Activated T-helper 1 cell treated with anti-CD3 and anti-CD28 coated beads, Interleukin-2, amount 50 U/mL, for 16 hours (primary cell): ENCODE measurements around the gene EEA1.

Source experiments
- DNase-seq, 2 donors: peaks; one replicate each; pipeline ENCODE4 v3.0.0-alpha.2; 2020; ENCODE audit warnings: low read depth in 1 of 2, low spot score in 1 of 2

EEA1 gene

GRCh38 chr12:92938638-92939037 is 9.5 kb upstream of the EEA1 start:
- no peak for DNase-seq

DNA sequence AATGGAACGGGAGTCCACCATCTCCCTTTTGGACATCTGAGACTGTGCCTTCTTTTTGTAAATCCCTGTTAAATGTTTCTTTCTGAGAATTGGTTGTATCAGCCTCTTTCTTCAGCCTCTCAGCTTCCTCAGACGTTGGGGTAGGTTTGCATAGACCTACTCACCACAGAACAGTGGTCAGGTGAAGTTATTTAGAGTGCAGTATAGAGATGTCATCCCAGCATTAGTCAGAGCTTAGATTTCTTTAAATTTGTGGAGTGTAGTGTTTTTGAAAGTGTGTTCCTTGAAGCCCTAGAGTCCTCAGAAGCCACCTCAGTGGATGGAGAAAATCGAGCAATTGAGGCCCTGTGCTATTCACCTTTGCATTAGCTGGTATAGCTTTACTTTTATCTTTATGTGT is 8.9 kb upstream of the EEA1 start:
- no peak for DNase-seq

DNA sequence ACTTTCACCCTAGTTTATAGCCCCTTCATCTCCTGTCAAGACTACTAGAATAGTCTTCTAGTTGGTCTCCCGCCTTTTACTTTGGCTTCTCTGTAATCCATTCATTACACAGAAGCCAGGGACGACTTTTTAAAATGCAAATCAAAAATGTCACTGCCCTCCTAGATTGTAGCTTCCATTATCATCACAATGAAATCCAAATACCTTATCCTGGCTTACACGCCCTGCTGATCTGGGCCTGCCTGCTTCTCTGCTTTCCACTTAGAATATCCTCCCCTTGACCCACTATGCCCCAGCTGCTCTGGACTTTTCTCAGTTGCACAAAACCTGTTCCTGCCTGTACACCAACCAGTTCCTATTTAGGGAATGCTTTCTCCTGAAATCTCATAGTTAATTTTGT is 4.5 kb upstream of the EEA1 start:
- DNase-seq, result no peak

DNA sequence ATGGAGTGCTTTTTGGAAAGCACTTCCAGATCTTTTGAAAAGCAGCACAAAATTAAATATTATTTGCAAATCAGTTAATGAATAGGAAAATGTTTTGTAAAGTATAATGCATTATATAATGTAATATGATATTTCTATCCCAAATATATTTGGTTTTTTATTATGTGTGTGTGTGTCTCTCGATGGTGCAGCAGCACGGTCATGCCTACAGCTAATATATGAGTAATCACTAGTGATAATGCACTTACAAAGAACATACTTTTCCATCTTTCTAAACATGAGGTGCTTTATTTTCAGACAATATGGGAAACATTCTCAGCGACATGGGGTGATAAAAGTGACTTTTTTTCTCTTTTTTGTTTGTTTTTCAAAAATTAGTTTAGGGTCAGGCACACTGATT is 1.3 kb upstream of the EEA1 start:
- DNase-seq, result no peak

DNA sequence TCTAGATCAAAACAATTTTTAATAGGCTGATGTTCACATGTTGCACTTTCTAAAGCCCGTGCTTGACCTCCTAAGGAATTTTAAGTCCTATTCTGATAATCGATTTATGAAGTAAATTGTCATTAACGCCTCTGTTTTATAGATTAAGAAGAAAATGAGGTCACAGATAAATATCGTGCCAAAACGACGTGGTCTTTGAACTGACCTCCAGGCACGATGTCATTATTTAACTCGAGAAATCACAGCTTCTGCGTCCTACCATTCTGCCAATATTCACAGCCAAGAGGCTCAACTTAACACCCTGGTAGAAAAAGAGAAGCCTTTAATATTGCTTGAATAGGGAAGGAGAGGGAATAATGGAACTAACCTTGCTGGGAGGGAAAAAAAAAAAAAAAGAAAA is 888 bp upstream of the EEA1 start:
- no peak for DNase-seq

DNA sequence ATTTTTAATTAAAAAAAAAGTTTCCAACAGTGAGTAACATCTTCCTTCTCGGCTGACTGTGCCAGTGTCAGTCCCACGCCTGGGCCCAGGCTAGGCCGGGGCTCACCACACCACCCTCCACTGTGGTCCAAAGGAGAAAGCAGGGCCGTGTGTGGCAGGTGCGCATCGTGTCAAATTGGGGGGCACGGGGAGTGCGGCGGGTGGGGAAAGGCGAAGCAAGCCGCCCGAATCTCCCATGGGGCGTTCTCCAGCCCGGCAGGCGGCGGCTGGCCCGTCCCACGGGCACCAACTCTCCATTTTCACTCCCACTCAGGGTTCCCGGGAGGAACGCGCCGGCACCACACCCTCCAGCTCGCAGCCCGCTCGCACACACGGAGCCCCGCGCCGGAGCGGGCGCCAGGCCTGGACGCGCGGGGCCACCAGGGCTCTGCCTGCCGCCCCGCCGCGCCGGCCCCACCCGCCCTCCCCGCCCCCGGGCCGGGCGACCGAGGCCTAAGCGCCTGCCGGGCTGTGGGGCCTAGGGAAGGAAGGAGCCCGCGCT is 604 bp downstream of the EEA1 start:
- DNase-seq, result peak in 1 of 2 donors; percentile 48

DNA sequence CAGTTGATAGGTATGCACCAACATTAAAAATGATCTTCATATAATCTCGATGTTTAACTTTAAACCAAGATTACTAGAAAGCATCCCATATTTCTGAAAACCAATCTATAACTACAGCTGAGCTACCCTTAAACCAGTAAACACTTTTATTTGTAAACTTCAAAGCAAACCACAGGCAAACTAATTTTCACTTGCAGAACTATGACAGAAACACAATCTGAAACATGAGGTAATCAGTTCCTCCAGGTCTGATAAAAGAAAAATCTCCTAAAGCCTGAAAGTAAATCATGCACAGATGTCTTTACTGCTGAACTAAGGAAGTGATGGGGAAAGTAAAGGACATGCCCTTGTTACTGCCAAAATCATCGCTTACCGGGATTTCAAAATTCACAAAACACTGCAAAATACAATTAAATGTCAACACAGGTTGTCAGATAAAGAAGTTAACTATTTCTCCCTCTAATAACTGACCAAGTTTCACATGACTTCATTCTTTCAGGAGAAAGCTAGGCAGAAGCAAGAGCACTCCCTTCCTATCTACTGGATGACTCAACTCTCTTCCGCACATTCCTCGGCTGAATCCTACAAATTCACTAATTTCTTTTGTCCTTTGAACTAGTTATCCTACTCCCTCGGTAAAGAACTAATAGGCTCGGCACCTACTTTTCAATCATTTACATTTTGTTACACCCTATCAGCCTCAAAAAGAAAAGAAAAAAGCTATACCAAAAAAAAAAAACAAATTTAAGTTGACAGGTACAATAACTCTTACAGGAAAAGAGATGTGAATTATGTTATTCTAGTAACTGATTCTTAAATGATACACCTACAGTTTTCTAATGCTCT is 1.4 kb downstream of the EEA1 start:
- no peak for DNase-seq

DNA sequence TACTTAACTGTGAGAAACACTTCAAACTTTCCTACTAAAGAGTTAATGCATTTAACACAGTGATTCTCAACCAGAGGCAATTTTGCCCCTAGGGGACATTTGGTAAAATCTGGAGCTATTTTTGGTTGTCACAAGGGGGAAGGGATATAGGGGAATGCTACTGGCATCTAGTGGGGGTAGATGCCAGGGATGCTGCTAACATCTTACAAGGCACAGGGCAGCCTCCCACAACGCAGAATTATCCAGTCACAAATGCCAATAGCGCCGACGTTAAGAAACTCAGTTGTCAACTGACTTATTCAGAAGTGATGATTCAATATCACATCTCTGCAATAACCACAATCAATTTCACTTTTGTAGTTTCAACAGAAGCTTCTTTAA is 2.0 kb downstream of the EEA1 start:
- DNase-seq, result peak in 1 of 2 donors; percentile 18

DNA sequence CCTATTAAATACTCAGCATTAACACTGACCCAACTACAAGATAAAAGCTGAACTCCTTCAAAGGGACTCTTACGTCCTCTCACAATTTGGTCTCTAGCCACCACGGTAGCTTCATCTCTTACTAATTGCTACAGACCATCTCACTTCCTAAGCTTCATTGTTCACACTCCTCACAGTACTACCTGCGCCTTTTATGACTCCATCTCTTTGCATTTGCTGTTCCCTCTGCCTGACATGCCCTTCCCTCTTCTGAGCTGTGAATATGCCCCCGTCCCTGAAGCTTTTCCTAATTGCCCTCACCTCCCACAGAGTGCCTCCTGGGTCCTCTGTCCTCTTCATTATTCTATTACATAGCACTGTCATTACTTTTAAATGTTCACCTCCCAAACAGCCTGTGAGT is 2.5 kb downstream of the EEA1 start:
- DNase-seq, result no peak

DNA sequence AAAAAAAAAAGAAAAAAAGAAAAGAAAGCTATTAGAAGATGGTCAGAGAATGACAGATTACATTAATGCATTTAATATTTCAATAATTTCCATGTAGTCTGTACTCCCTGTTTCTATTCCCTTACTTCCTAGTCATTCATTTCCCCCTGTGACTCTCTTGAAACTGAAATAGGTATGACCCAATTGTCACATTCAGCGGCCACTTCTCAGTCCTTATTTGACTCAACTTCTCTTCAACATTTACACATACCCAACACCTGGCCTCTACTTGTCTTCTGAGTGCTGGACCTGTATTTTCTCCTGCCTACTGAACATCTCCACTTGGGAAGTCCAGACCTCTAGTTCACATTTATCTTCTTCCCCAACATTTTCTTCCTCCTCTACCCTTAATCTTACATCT is 7.2 kb downstream of the EEA1 start:
- no peak for DNase-seq

DNA sequence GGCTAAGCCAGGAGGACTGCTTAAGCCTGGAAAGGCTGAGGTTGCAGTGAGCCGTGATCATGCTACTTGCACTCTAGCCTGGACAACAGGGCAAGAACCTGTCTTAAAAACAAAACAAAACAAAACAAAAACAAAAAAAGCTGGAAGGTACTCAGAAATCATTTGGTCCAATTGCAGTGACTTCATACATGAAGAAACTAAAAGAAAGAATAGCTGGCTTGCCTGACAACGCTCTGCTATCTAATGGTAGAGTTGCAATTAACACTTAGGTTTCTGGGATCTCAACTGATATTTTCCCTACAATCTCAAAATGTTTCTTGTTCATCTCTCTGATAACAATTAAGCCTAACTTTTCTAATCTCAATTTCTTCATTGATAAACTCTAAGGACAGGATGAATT is 13.7 kb downstream of the EEA1 start:
- DNase-seq, result no peak

DNA sequence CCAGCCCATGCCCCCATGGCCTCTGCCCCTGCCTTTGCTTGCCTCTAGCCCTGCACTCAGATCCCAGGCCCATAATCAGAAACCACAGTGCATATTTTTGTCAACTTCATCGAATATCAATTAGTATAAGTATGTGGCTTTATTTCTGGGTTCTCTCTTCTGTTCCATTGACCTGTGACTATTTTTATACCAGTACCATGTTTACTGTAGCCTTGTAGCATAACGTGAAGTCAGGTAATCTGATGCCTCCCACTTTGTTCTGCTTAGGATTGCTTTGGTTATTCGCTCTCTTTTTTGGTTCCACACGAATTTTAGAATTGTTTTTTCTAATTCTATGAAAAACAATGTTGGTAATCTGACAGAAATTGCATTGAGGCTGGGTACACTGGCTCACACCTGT is 14.9 kb downstream of the EEA1 start:
- no peak for DNase-seq

DNA sequence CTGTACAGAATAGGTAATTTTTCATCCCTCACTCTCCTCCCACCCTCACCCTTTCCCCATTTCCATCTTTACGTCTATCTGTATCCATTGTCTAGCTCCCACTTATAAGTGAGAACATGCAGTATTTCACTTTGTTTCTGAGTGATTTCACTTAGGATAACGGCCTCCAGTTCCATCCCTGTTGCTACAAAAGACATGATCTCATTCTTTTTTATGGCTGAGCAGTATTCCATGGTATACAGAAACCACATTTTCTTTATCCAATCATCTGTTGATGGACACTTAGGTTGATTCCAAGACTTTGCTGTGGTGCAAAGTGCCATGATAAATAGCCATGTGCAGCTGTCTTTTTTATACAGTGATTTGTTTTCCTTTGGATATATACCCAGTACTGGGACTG is 16.4 kb downstream of the EEA1 start:
- no peak for DNase-seq

DNA sequence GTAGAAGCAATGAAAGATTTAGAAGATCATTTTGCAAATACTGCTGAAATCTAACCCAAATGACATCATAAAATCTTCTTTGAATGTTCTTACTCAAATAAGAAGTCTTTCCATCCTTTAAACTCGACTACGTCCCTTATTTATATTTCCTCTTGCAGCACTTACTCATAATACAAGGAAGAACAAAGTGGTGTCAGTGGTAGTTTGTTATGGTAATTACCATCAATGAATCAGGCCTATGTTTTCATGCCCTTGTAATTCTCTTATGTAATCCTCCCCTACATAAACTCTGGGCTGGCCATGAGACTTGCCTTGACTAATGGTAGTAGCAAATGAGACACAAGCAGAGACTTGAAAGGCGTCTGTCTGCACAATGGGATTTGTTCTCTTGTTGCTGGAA is 17.0 kb downstream of the EEA1 start:
- DNase-seq, result no peak

DNA sequence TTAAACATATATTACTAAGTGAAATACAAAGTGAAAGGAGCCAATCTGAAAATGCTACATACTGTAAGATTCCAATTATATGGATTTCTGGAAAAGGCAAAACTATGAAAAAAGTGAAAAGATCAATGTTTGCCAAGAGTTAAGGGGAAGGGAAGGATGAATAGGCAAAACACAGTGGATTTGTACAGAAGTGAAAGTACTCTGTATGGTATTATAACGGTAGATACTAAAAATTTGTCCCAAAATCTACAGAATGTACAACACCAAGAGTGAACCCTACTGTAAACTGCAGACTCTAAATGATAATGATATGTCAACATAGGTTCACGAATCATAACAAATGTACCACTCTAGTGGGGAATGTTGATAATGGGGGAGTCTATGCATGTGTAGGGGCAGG is 17.8 kb downstream of the EEA1 start:
- no peak for DNase-seq

GRCh38 chr12:92908108-92908507 is 21.0 kb downstream of the EEA1 start:
- DNase-seq, result no peak

- DNase-seq, result no peak
Observed at GRCh38 chr12:92905811-92906554, 23.1 kb downstream of the EEA1 start.

DNA sequence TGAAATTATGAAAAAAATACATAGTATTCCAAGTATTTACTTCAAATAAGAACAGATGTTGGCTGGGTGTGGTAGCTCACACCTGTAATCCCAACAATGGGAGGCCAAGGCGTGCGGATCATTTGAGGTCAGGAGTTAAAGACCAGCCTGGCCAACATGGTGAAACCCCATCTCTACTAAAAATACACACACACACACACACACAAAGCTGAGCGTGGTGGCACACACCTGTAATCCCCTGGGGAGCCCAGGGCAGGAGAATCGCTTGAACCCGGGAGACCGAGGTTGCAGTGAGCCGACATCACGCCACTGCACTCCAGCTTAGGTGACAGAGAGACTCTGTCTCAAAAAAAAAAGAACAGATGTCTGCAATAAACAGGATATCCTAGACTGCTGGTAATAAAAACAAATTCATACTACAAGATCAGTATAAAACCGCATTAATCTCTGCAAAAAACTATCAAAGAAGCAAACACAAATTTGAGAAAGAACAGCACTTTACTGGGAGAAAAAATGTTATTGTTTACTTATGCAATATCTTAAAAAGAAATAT is 23.8 kb downstream of the EEA1 start:
- DNase-seq, result no peak

- no peak for DNase-seq
Observed at GRCh38 chr12:92900941-92901340, 28.2 kb downstream of the EEA1 start.

- DNase-seq, result no peak
Observed at GRCh38 chr12:92899386-92900001, 29.6 kb downstream of the EEA1 start.

- DNase-seq, result no peak
Observed at GRCh38 chr12:92898755-92899154, 30.3 kb downstream of the EEA1 start.

DNA sequence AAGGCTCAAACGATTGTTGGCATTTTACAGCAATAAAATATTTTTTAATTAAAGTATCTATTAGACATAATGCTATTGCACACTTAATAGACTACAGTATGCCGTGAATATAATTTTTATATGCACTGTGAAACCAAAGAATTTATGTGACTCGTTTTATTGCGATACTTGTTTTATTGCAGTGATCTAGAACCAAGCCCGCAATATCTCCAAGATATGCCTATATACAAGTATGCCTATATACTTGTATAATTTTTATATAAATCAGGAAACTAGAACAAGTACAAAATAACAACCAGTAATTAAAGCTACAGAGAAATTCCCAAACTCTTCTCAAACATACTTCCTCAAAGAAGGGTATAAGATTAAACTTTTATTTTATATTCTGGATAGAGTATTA is 31.3 kb downstream of the EEA1 start:
- no peak for DNase-seq
